G401 (cell line): Measurements from ENCODE around the gene CA12. TPM values are rescaled to one million over a fixed set of nuclear protein-coding genes. Genes with fewer than 3 reads are reported as not detected.

ENCODE experiments used
- DNase-seq: peaks from one replicate; pipeline ENCODE4 v3.0.0-alpha.2; 2015; ENCODE audit warnings: low spot score
- in situ Hi-C: cut with HindIII; loops from 2 replicates; pipeline ENCODE4 v1.10.0; 2016; ENCODE audit warnings: low sequenced_read_pairs, mixed read lengths
- total RNA-seq: library from RNA; depleted of rRNA; stranded (reverse); fragments of >200 nt; shearing (Covaris generic); gene quantifications from 2 replicates; pipeline ENCODE4 v1.2.3, GENCODE V29; 2014; rRNA removed

Gene CA12
- total RNA-seq, 1 experiment from 2014 or later = 7.9 TPM

GRCh38 chr15:63292241-63292640, 89.4 kb downstream of the CA12 start:
- DNase-seq = no peak

GRCh38 chr15:63291507-63291906, 90.1 kb downstream of the CA12 start:
- no peak for DNase-seq
- in situ Hi-C loops = no loop called here

More at GRCh38 chr15:63292241-63292640, 89.4 kb downstream of the CA12 start:
- in situ Hi-C loops = no loop called here

- in situ Hi-C loops = no loop called here
- DNase-seq = peak; percentile 76
Measured at GRCh38 chr15:63288778-63289378, 92.8 kb downstream of the CA12 start.

GRCh38 chr15:63288342-63288741, 93.3 kb downstream of the CA12 start:
- in situ Hi-C loops = no loop called here
- peak; percentile 19 for DNase-seq

GRCh38 chr15:63287109-63287508, 94.5 kb downstream of the CA12 start:
- in situ Hi-C loops = no loop called here
- no peak for DNase-seq

- DNase-seq = no peak
- in situ Hi-C loops = no loop called here
Measured at GRCh38 chr15:63284335-63284734, 97.3 kb downstream of the CA12 start.

- in situ Hi-C loops = no loop called here
- no peak for DNase-seq
Measured at GRCh38 chr15:63283126-63283525, 98.5 kb downstream of the CA12 start.

GRCh38 chr15:63277893-63278456, 103.7 kb downstream of the CA12 start:
- in situ Hi-C loops = no loop called here

GRCh38 chr15:63277038-63277892, 104.4 kb downstream of the CA12 start, which contains the start of gene APH1B:
Gene APH1B, plus strand, starts transcription at chr15:63277605. Its CDS starts 19 bp downstream, at chr15:63277624.
- DNase-seq = peak; percentile 77
- in situ Hi-C loops = no loop called here

More at GRCh38 chr15:63277893-63278456, 103.7 kb downstream of the CA12 start:
- DNase-seq = peak; percentile 67

GRCh38 chr15:63276342-63277037, 105.2 kb downstream of the CA12 start:
- in situ Hi-C loops = no loop called here
- DNase-seq = no peak

- DNase-seq = no peak
- in situ Hi-C loops = no loop called here
Measured at GRCh38 chr15:63274427-63274826, 107.2 kb downstream of the CA12 start.

Other genes starting within 250 kb of the CA12 start
- 166 and 216 TPM in 2 replicates for gene RPS27L, start 224.4 kb downstream of the CA12 start, total RNA-seq
- gene RAB8B, start 192.2 kb downstream of the CA12 start, total RNA-seq = 6.3 and 7.8 TPM in 2 replicates
- gene APH1B, start 104.2 kb downstream of the CA12 start, total RNA-seq = 6.9 and 7.4 TPM in 2 replicates
- gene USP3, start 122.7 kb upstream of the CA12 start, total RNA-seq = 27.3 and 28.5 TPM in 2 replicates
- 0.37 and 0.43 TPM in 2 replicates for gene FBXL22, start 215.5 kb upstream of the CA12 start, total RNA-seq